Activated T-cell treated with anti-CD3 and anti-CD28 coated beads, Interleukin-2, amount 50 U/mL, for 24 hours (primary cell): ENCODE measurements around the gene SPAM1.
"Not testable (repeated sequence)": the region's sequence is repeated elsewhere in the genome, so short reads cannot be mapped to it uniquely, and the experiment has no call there.

ENCODE experiments used
- DNase-seq: peaks from one replicate; pipeline ENCODE4 v3.0.0-alpha.2; 2020
- H3K27ac Mint-ChIP-seq: 2 replicates; pipeline ENCODE4 v1.8.0; 2020; ENCODE audit warnings: mild to moderate bottlenecking, mixed read lengths
- H3K27me3 Mint-ChIP-seq: 2 replicates; pipeline ENCODE4 v1.8.0; 2020; ENCODE audit warnings: mixed read lengths
- H3K36me3 Mint-ChIP-seq: 2 replicates; pipeline ENCODE4 v1.8.0; 2020; ENCODE audit warnings: low read depth, mixed read lengths
- H3K4me1 Mint-ChIP-seq: 2 replicates; pipeline ENCODE4 v1.8.0; 2020; ENCODE audit warnings: low read depth, mixed read lengths
- H3K4me3 Mint-ChIP-seq: 2 replicates; pipeline ENCODE4 v1.8.0; 2020; ENCODE audit warnings: mild to moderate bottlenecking, moderate library complexity, mixed read lengths
- H3K9me3 Mint-ChIP-seq: 2 replicates; pipeline ENCODE4 v1.8.0; 2020; ENCODE audit warnings: mixed read lengths

SPAM1 gene, protein sequence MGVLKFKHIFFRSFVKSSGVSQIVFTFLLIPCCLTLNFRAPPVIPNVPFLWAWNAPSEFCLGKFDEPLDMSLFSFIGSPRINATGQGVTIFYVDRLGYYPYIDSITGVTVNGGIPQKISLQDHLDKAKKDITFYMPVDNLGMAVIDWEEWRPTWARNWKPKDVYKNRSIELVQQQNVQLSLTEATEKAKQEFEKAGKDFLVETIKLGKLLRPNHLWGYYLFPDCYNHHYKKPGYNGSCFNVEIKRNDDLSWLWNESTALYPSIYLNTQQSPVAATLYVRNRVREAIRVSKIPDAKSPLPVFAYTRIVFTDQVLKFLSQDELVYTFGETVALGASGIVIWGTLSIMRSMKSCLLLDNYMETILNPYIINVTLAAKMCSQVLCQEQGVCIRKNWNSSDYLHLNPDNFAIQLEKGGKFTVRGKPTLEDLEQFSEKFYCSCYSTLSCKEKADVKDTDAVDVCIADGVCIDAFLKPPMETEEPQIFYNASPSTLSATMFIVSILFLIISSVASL

DNA sequence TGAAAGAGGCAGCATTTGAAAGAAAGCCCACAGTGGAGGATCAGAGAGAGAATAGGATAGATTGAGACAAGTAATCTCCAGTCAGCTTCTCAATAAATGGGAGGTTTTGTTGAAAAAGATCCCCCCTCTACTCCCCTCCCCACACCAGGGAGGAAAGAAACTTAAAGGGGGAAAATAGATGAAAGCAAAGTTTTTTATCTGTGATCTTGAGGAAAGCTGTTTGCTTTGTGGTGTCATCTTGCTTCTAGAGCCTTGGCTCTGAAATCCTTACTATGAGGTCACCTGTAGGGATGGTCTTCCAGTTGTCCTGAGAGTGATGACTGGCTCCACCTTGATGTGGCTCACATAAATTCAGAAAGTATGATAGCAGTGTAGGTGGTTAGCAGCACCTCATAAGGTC is at the start of gene SPAM1:
TSS of gene SPAM1 (plus strand) at position 301 of the 400 bp plus-strand sequence. CDS start 28,330 bp downstream, outside the sequence.
- no peaks in the 10 kb centered on the region for H3K36me3 Mint-ChIP-seq
- no peaks in the 10 kb centered on the region for H3K4me1 Mint-ChIP-seq
- no peak for DNase-seq
- H3K4me3 Mint-ChIP-seq: no peak within 1 kb of the TSS
- no peaks in the 10 kb centered on the region for H3K9me3 Mint-ChIP-seq
- H3K27me3 Mint-ChIP-seq: no peaks in the 10 kb centered on the region
- H3K27ac Mint-ChIP-seq: no peak within 1 kb of the TSS

DNA sequence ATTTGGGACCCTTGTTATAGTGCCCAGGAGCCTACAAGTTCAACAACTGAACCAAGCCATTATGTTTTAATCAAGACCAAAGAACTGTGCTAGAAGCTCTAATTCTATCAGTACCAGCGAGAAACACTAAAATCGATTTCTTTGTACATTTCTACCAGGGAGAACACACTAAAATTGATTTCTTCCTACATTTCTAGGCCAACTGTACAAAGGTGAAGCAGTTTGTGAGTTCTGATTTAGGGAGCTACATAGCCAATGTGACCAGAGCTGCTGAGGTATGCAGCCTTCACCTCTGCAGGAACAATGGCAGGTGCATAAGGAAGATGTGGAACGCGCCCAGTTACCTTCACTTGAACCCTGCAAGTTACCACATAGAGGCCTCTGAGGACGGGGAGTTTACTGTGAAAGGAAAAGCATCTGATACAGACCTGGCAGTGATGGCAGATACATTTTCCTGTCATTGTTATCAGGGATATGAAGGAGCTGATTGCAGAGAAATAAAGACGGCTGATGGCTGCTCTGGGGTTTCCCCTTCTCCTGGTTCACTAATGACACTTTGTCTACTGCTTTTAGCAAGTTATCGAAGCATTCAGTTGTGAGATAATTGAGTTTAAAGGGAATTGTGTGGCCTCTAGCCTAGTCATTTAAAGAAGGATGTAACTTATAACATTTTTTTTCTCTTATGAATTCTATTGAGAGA is 48.3 kb upstream of the SPAM1 start:
- peaks cover 10% of the 10 kb centered on the region for H3K27me3 Mint-ChIP-seq
- H3K4me1 Mint-ChIP-seq: no peaks in the 10 kb centered on the region

DNA sequence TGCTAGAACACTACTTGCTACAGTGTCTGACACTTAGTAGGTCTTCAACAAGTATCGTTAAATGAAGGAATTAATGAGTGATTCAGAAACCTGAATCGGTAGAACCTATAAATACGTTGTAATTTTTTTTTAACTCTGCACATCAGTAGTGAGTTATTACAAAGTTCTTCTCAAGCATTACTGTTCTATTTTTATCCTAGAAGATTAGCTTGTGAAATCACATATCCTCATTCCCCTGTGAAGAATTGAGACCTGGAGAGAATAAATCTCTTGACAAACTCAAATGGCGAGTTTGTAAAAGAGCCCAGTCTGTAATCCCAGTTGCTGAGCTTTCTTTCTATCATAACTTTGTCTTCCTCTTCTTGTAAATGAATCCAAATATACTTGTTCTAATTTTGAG is 45.4 kb upstream of the SPAM1 start:
- Mint-ChIP-seq H3K4me3 (no peak overlapping the region), H3K4me1 (no peaks in the 10 kb centered on the region), H3K9me3 (no peaks in the 10 kb centered on the region), H3K27ac (no peak overlapping the region), H3K36me3 (no peaks in the 10 kb centered on the region), H3K27me3 (peaks cover 7% of the 10 kb centered on the region)
- DNase-seq: no peak

More for the DNA sequence above, 48.3 kb upstream of the SPAM1 start:
- DNase-seq: no peak
- Mint-ChIP-seq H3K36me3 (no peaks in the 10 kb centered on the region), H3K4me3 (no peak overlapping the region), H3K27ac (no peak overlapping the region), H3K9me3 (no peaks in the 10 kb centered on the region)

DNA sequence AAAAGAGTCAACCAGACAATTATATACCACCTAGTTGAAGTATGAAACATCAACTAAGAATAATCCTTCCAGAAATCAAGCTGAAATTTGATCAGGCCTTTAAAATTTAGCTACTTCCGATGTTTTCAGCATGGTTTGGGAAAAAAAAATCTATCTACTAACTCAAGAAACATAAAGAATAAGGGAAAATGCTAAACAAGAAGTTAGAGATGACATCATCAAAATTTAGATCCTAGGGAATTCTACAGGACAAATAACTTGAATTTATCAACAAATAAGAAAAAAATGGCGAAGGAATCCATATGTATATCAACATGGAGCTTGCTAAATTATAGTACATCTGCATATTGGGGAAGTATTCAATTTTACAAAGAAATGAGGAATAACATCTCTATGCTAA is 43.7 kb upstream of the SPAM1 start:
- Mint-ChIP-seq H3K4me1 (no peaks in the 10 kb centered on the region), H3K27ac (no peak overlapping the region), H3K4me3 (no peak overlapping the region), H3K9me3 (no peaks in the 10 kb centered on the region), H3K27me3 (peaks cover 2% of the 10 kb centered on the region), H3K36me3 (no peaks in the 10 kb centered on the region)
- no peak for DNase-seq

DNA sequence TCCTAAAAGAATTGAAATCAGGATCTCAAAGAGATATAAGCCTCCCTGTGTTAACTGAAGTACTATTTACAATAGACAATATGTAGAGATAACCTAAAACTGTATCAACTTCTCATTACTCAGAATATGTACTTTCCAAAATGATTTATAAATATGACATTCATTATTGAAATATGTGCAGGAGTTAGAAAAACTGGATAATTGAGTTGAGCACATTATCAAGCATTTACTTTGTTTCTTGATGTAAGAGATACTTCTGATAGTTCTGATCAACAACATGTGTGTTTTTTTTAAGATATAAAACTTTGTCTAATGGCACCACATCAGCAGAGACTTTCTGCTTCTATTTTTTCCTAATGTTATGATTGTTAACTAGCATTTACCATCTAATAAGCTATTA is 41.9 kb upstream of the SPAM1 start:
- Mint-ChIP-seq H3K36me3 (no peaks in the 10 kb centered on the region), H3K4me3 (no peak overlapping the region), H3K9me3 (no peaks in the 10 kb centered on the region), H3K27ac (no peak overlapping the region), H3K4me1 (no peaks in the 10 kb centered on the region), H3K27me3 (peaks cover 2% of the 10 kb centered on the region)
- no peak for DNase-seq

DNA sequence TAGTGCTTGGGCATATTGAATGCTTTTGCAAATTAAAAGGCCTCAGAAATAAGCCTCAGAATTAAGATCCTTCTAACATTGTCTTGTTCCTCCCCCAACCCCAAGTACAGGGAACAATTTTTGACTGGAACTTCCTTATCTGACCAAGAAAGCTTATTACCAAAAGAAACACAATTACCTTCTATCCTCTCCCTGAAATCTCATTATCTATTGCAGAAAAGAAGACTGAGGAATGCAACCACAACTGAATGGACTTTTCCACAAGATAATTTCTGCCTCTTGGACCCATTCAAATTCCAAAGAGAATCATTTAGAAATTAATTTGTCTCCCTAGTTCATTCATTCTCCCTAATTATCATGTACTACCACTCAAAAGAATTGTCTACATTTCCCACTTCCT is 36.8 kb upstream of the SPAM1 start:
- no peak overlapping the region for H3K4me3 Mint-ChIP-seq
- H3K4me1 Mint-ChIP-seq: no peaks in the 10 kb centered on the region
- peaks cover 3% of the 10 kb centered on the region for H3K9me3 Mint-ChIP-seq
- H3K27me3 Mint-ChIP-seq: peaks cover 10% of the 10 kb centered on the region
- no peak overlapping the region for H3K27ac Mint-ChIP-seq
- H3K36me3 Mint-ChIP-seq: no peaks in the 10 kb centered on the region
- DNase-seq: no peak

DNA sequence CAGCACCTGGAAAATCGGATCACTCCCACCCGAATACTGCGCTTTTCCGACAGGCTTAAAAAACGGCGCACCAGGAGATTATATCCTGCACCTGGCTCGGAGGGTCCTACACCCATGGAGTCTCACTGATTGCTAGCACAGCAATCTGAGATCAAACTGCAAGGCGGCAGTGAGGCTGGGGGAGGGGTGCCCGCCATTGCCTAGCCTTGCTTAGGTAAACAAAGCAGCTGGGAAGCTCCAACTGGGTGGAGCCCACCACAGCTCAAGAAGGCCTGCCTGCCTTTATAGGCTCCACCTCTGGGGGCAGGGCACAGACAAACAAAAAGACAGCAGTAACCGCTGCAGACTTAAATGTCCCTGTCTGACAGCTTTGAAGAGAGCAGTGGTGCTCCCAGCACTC is 30.3 kb upstream of the SPAM1 start:
- not testable (repeated sequence) for H3K4me1 Mint-ChIP-seq, DNase-seq, H3K27ac Mint-ChIP-seq, H3K4me3 Mint-ChIP-seq, H3K36me3 Mint-ChIP-seq, H3K9me3 Mint-ChIP-seq
- H3K27me3 Mint-ChIP-seq: peaks cover 13% of the 10 kb centered on the region

DNA sequence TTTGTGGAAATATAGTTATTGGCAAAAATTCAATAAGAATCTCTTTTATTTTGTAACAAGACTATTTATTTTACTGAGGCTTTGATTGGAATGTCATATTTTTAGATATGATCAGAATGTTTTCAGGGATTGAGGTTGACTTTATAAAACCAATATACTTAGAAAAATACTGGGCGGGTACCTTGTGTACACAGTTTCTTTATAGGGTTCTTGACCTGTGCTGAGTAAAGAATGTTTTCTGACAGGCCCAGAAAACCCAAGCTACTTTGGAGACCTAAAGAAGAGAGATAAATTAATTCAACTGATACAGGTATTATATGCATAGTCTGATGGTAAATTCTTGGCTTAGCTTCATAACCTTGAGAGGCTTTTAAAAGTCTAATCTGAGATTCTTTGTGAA is 23.9 kb upstream of the SPAM1 start:
- Mint-ChIP-seq H3K4me3 (no peak overlapping the region), H3K4me1 (no peaks in the 10 kb centered on the region), H3K27me3 (no peaks in the 10 kb centered on the region), H3K27ac (no peak overlapping the region), H3K36me3 (no peaks in the 10 kb centered on the region), H3K9me3 (no peaks in the 10 kb centered on the region)
- DNase-seq: no peak

DNA sequence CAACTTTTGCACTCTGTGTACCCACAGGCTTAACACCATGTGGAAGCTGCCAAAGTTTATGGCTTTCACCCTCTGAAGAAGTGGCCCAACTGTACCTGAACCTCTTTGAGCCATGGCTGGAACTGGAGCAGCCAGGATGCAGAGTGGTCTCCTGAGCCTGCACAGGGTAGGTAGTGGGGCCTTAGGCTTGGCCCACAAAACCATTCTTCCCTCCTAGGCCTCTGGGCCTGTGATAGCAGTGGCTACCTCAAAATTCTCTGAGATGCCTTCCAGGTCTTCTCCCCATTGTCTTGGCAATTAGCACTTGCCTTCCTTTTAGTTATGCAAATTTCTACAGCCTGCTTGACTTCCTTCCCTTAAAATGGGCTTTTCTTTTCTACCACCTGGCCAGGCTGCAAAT is 19.3 kb upstream of the SPAM1 start:
- Mint-ChIP-seq H3K4me1 (no peaks in the 10 kb centered on the region), H3K36me3 (no peaks in the 10 kb centered on the region), H3K27ac (no peak overlapping the region), H3K9me3 (no peaks in the 10 kb centered on the region), H3K27me3 (no peaks in the 10 kb centered on the region), H3K4me3 (no peak overlapping the region)
- DNase-seq: no peak

DNA sequence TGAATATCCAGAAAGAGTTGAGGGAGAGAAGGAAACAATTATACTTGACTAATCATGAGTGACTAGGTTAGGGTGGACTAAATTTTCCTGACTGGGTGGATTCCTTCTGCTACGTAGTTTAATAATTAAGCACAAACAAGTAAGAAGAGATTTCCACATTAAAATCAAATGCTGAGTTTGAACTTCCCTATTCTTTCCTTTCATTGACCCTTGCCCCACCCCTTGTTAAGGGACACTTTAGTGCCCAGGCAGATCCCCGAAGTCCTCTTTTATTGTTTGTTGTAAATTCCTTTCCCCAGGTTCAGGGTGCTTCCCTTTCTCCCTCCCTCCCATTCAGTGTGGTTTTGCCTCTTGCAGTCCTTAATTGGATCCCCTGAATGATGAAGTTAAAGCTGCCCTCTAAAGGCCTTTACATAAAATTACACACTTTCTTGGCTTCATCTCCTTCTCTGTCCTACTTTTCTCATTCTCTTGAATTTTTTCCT is 8.8 kb upstream of the SPAM1 start:
- Mint-ChIP-seq H3K36me3 (no peaks in the 10 kb centered on the region), H3K4me3 (no peak overlapping the region), H3K4me1 (no peaks in the 10 kb centered on the region), H3K27ac (no peak overlapping the region), H3K9me3 (no peaks in the 10 kb centered on the region), H3K27me3 (peaks cover 7% of the 10 kb centered on the region)
- DNase-seq: no peak

DNA sequence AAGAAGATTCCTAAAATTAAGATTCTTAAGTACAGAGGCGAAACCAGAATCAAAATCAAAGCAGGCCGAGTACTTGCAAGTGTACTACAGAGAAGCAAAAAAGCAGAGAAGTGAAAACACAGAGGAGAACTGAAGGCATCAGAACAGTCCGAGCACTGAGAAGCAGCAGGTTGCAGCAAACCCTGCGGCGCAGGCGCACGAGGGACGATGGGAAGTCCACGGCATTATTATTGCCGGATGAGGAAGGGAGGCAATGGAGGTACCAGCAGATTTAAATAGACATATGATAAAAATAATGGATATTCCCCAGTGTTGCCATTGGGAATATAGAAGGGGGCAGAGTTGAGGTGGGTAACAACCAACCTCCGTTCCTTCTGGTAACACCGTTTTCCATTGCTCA is 7.2 kb upstream of the SPAM1 start:
- Mint-ChIP-seq H3K4me3 (no peak overlapping the region), H3K4me1 (no peaks in the 10 kb centered on the region), H3K9me3 (no peaks in the 10 kb centered on the region), H3K27ac (no peak overlapping the region), H3K36me3 (no peaks in the 10 kb centered on the region), H3K27me3 (peaks cover 7% of the 10 kb centered on the region)
- DNase-seq: no peak

DNA sequence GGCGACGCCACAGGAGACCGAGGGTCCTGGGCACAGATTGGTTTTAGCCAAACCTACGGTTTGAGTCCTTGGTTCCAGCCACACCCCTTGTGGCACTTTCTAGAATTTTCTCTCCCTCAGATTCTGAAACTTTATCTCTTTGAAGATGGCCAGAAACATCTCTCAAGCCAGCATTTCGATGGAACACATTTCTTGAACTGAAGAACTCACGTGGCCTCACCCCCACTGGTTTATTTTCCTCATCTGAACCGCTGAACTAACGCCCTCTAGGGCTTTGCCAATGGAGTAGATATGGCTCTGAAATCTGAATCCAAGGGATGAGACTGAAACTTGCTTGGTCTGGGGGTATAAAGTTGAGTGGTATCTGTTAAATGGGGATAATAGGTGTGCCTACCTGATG is 6.7 kb upstream of the SPAM1 start:
- no peaks in the 10 kb centered on the region for H3K4me1 Mint-ChIP-seq
- no peak for DNase-seq

DNA sequence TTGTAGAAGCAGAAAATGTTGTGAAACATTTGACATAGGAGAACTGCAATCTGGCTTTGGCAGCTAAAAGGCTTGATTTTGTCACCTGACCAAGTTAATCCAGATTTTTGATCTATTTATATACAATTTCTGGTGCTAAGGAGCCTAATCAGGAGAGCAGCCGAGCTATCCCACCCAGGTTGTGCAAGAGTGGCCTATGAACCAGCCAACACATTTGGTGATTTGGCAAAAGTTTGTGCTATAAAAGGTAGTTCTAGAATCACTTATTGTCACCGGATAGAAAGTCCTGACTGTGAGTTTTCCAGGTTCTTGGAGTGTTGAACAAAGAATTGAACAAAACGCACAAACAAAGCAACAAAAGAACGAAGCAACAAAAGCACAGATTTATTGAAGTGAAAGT is 1.4 kb upstream of the SPAM1 start:
- Mint-ChIP-seq H3K4me1 (no peaks in the 10 kb centered on the region), H3K36me3 (no peaks in the 10 kb centered on the region), H3K27ac (no peak overlapping the region), H3K9me3 (no peaks in the 10 kb centered on the region), H3K4me3 (no peak overlapping the region), H3K27me3 (no peaks in the 10 kb centered on the region)
- no peak for DNase-seq

More for the DNA sequence above, 6.7 kb upstream of the SPAM1 start:
- Mint-ChIP-seq H3K27ac (no peak overlapping the region), H3K9me3 (no peaks in the 10 kb centered on the region), H3K4me3 (no peak overlapping the region), H3K27me3 (peaks cover 5% of the 10 kb centered on the region), H3K36me3 (no peaks in the 10 kb centered on the region)

DNA sequence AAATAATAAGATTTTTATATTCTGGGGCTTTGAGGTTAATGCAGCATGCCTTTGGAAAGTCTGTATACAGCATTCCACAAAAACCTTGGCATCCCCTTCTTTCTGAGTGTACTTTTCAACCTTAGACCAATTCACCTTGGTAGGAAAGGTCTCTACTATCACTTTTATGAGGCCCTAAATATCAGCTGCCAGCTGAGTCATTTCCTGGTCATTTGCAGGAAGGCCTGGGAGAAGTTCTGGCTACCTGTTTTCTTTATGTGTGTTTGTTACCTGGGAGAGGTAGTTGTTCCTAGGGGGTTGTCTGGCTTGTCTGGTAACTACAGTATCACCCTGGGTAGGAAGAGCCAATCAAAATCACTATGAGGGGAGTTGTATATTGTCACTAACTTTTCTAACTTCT is 4.1 kb downstream of the SPAM1 start:
- Mint-ChIP-seq H3K9me3 (no peaks in the 10 kb centered on the region), H3K4me3 (no peak overlapping the region), H3K27me3 (peaks cover 4% of the 10 kb centered on the region), H3K27ac (no peak overlapping the region), H3K4me1 (no peaks in the 10 kb centered on the region), H3K36me3 (no peaks in the 10 kb centered on the region)
- DNase-seq: no peak

DNA sequence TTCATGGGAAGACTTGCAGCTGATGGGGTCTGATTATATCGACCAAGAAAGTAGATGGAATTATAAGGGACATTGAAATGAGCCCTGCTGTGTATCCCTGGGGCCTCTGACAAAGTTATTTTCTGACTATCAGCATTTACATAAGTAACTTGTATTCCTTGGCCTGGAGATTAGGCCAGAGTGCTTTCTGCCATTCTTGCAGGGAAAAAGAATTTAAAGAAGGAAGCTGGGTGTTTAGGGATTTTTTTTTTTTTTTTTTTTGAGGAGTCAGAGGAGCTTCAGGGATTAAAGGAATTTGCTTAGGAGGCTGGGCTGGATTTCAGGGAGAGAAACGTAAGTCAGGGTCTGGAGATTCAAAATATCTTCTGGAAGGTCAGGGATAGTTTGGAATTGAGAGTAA is 4.6 kb downstream of the SPAM1 start:
- H3K27ac Mint-ChIP-seq: no peak overlapping the region
- no peaks in the 10 kb centered on the region for H3K4me1 Mint-ChIP-seq
- H3K36me3 Mint-ChIP-seq: no peaks in the 10 kb centered on the region
- H3K4me3 Mint-ChIP-seq: no peak overlapping the region
- peaks cover 4% of the 10 kb centered on the region for H3K27me3 Mint-ChIP-seq
- no peaks in the 10 kb centered on the region for H3K9me3 Mint-ChIP-seq
- no peak for DNase-seq
